ENCODE results near the gene CCL11.

DNA sequence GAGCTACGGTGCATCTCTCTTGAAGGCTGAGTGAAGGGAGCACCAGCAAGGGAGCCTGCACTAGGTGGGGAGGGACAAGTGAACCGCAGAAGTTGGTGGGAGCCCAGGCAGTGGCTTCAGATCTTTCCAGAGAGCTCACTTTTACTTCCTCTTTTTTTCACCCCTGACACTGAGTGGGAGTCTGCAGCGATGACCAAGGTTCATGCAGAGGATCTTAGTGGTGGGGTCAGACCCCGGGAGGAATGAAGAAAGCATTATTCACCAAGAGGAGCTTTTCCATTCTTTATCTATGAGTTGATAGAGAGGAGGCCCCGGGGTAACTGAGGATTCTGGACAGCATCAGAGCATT, 33.5 kb upstream of the CCL11 start:
- TF ChIP-seq, protein P1, sequence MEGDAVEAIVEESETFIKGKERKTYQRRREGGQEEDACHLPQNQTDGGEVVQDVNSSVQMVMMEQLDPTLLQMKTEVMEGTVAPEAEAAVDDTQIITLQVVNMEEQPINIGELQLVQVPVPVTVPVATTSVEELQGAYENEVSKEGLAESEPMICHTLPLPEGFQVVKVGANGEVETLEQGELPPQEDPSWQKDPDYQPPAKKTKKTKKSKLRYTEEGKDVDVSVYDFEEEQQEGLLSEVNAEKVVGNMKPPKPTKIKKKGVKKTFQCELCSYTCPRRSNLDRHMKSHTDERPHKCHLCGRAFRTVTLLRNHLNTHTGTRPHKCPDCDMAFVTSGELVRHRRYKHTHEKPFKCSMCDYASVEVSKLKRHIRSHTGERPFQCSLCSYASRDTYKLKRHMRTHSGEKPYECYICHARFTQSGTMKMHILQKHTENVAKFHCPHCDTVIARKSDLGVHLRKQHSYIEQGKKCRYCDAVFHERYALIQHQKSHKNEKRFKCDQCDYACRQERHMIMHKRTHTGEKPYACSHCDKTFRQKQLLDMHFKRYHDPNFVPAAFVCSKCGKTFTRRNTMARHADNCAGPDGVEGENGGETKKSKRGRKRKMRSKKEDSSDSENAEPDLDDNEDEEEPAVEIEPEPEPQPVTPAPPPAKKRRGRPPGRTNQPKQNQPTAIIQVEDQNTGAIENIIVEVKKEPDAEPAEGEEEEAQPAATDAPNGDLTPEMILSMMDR (IDR thresholded peaks at IDR 0.05), result no peak
- no peak for TF ChIP-seq POLR2A (IDR thresholded peaks at IDR 0.05)
